Choroid plexus epithelial cell (primary cell): ENCODE data around the gene MMUT.
"Not testable (repeated sequence)": the region's sequence is repeated elsewhere in the genome, so short reads cannot be mapped to it uniquely, and the experiment has no call there.

Experiments used
- DNase-seq: peaks from one replicate; pipeline ENCODE4 v3.0.0-alpha.2; 2010; ENCODE audit warnings: low read depth
- H3K4me3 ChIP-seq: 2 replicates; pipeline ENCODE4 v1.5.1; 2011; ENCODE audit warnings: low read depth, mild to moderate bottlenecking, control low read depth, low read length, moderate library complexity
- CTCF ChIP-seq: conservative IDR thresholded peaks from 2 replicates; pipeline ENCODE4 v1.5.1; 2011; ENCODE audit warnings: low read depth, mild to moderate bottlenecking, control low read depth, inconsistent platforms, low read length, moderate library complexity

The MMUT gene

GRCh38 chr6:49490633-49491032, 27.6 kb upstream of the MMUT start:
- no peak overlapping the region for H3K4me3 ChIP-seq
- no peak for TF ChIP-seq CTCF

GRCh38 chr6:49483380-49483779, 20.3 kb upstream of the MMUT start:
- H3K4me3 ChIP-seq, DNase-seq: not testable (repeated sequence)

More at GRCh38 chr6:49490633-49491032, 27.6 kb upstream of the MMUT start:
- DNase-seq, result no peak

DNA sequence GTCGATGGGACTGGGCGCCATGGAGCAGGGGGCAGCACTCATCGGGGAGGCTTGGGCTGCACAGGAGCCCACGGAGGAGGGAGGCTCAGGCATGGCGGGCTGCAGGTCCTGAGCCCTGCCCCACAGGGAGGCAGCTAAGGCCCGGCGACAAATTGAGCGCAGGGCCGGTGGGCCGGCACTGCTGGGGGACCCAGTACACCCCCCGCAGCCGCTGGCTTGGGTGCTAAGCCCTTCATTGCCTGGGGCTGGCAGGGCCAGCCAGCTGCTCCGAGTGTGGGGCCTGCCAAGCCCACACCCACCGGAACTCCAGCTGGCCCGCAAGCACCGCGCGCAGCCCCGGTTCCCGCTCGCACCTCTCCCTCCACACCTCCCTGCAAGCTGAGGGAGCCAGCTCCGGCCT, 18.8 kb upstream of the MMUT start:
- not testable (repeated sequence) for DNase-seq, H3K4me3 ChIP-seq

DNA sequence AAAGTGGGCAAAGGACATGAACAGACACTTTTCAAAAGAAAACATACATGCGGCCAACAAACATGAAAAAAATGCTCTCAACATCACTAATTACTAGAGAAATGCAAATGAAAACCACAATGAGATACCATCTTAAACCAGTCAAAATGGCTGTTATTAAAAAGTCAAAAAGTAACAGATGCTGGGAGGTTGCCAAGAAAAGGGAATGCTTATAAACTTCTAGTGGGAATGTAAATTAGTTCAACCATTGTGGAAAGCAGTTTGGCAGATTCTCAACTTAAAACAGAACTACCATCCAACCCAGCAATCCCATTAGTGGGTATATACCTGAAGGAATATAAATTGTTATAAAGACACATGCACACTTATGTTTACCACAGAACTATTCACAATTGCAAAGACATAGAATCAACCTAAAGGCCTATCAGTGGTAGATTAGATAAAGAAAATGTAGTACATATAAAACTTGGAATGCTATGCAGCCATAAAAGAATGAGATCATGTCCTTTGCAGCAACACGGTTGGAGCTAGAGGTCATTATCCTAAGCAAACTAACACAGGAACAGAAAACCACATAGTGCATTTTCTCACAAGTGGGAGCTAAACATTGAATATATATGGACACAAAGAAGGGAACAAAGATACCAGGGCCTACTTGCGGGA, 16.4 kb upstream of the MMUT start:
- DNase-seq, result peak; percentile 25
- no peak for TF ChIP-seq CTCF
- H3K4me3 ChIP-seq, result no peak overlapping the region

- DNase-seq, H3K4me3 ChIP-seq: not testable (repeated sequence)
Measured at GRCh38 chr6:49476564-49476963, 13.5 kb upstream of the MMUT start.

GRCh38 chr6:49468042-49468441, 5.0 kb upstream of the MMUT start:
- TF ChIP-seq CTCF, result no peak
- H3K4me3 ChIP-seq, result no peak overlapping the region
- no peak for DNase-seq

DNA sequence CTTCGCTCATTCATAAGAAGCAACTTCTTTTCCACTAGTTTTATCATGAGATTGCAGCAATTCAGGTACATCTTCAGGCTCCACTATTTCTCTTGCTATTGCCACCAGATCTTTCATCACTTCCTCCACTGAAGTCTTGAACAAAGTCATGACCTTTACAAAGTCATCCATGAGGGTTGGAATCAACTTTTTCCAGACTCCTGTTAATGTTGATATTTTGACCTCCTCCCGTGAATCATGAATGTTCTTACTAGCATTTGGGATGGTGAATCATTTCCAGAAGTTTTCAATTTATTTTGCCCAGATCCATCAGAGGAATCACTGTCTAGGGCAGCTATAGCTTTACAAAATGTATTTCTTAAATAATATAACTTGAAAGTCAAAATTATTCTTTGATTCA, 1.6 kb upstream of the MMUT start:
- no peak overlapping the region for H3K4me3 ChIP-seq
- no peak for TF ChIP-seq CTCF
- no peak for DNase-seq

GRCh38 chr6:49463612-49463967, 537 bp upstream of the MMUT start:
- no peak for TF ChIP-seq CTCF
- peak overlapping the region; percentile 83 for H3K4me3 ChIP-seq
- no peak for DNase-seq

DNA sequence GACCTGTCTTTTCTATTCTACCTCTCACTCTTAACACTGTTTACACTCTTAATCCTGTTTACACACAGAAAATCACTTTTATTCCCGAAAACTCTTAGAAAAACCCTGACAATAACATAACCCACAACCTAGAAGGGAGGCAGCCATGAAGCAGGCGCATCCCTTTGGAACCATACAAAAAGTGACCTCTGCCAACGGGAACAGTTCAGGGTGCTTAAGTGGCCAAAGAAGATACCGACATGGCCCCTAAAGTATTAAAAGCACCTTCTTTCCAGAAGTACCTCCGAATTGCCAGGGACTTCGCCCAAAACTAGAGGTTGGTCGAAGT, 490 bp downstream of the MMUT start:
- no peak for DNase-seq
- no peak for TF ChIP-seq CTCF
- H3K4me3 ChIP-seq, result peak overlapping the region; percentile 83
